IPS-18c (cell line): ENCODE results near the gene TIMM23B.
"Not testable (repeated sequence)": the region's sequence is repeated elsewhere in the genome, so short reads cannot be mapped to it uniquely, and the experiment has no call there.

ENCODE experiments used
- H3K4me3 ChIP-seq: 2 replicates; pipeline ENCODE4 v1.7.0; 2013; ENCODE audit warnings: low read depth, mild to moderate bottlenecking, low read length, moderate library complexity; ENCODE audit not compliant: insufficient read depth
- H3K9me3 ChIP-seq: one replicate; pipeline ENCODE4 v1.6.1; 2013; ENCODE audit warnings: mild to moderate bottlenecking, low read length, moderate library complexity; ENCODE audit not compliant: control insufficient read depth, insufficient read depth

TIMM23B gene, protein sequence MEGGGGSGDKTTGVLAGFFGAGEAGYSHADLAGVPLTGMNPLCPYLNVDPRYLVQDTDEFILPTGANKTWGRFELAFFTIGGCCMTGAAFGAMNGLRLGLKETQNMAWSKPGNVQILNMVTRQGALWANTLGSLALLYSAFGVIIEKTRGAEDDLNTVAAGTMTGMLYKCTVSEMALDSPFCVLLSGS

DNA sequence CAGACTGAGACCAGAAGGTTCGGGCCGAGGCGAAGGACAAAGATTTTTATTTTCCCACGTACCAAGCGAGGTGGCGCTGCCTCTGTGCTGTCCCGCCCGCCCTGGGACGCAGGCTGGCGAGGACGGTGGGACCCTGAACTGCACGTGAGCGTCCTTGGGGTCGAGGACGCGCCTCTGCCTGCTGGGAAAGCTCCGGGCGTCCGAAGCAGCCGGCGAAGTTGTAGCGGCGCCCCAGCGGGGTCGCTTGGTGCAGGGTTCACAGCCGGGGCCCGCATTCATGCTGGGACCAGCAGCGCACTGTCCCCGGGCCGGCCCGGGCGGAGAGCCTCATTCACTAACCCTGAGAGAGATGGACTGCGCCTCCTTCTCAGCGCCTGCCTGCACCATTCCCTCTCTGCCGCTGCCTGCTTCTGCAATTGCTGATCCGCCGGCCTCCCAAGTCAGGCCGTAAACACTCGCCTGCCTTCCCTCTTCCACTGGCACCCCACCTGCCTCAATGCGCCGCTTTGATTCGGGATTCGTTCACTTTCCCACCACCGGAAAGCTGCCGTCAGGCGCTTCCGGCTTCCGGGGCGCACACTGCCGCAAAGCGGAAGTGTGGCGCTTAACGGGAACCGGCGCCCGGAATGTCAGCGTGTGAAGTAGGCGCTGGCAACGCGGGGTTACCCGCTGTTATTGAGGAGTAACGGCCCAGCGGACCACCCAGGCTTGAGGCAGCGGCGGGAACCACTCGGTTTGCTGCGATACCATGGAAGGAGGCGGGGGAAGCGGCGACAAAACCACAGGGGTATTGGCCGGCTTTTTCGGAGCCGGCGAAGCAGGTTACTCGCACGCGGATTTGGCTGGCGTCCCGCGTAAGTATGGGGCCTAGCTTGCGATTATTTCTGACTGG, at the start of gene TIMM23B, which contains the start of gene PARG:
TIMM23B (plus strand) TSS at position 607 of the 892 bp plus-strand sequence; CDS start at position 749, 142 bp downstream.
PARG (minus strand) TSS at position 581 of the 892 bp plus-strand sequence; CDS start at position 279, 302 bp downstream.
- peak within 1 kb of the TSS; percentile 65 for H3K4me3 ChIP-seq
- H3K9me3 ChIP-seq: not testable (repeated sequence)

DNA sequence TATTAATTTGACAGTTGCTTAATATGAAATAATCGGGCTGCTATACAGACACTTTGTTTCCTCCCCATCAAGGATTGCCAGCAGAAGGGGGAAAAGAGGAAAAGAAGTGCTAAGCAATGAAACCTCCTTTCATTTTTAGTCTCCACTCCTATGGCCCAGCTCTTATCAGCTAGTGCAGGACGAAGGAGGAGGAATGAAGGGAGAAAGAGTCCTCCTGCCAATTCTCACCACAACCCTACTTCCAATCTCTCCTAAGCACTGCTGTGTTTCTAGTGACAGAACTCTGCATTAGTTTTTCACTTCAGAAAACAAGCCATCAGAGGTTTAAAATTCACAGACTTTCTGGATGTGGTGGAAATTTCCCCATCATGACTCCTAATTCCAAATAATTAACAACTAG, 41.9 kb upstream of the TIMM23B start:
- H3K4me3 ChIP-seq, H3K9me3 ChIP-seq: not testable (repeated sequence)

DNA sequence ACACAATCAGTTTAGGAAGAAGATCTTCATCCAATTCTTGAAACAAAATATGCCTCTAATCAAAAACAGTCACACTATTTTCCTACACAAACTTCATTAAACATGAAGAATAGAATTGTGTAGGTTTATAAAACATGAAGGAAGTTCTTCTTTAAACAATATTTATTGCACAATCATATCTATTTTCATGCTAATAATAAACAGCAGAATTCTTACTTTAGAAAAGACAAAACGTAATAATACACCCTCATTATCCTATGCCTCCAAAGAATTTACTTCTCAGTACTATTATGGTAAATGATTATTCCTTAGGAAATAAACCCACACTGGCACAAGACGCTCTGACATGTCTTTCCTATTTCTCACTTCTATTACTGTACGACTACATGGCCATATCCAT, 41.4 kb upstream of the TIMM23B start:
- H3K4me3 ChIP-seq, H3K9me3 ChIP-seq: not testable (repeated sequence)

DNA sequence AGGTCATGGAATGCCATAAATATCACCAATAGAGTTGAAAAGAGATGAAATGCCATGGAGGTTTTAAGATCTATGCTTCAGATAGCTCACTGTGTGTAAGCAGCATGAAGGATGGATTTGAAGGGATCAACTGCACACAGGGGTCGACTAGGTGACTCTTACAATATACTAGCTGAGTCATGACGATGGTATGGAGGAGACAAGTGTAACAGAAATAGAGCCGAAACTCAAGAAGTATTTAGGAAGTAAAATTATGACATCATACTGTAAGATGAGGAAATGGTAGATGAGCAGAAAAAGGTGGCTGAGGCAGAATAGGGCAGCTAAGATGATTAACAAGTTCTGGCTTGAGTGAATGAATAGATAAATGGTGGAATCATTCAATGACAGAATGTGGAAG, 38.0 kb upstream of the TIMM23B start:
- not testable (repeated sequence) for H3K4me3 ChIP-seq, H3K9me3 ChIP-seq

DNA sequence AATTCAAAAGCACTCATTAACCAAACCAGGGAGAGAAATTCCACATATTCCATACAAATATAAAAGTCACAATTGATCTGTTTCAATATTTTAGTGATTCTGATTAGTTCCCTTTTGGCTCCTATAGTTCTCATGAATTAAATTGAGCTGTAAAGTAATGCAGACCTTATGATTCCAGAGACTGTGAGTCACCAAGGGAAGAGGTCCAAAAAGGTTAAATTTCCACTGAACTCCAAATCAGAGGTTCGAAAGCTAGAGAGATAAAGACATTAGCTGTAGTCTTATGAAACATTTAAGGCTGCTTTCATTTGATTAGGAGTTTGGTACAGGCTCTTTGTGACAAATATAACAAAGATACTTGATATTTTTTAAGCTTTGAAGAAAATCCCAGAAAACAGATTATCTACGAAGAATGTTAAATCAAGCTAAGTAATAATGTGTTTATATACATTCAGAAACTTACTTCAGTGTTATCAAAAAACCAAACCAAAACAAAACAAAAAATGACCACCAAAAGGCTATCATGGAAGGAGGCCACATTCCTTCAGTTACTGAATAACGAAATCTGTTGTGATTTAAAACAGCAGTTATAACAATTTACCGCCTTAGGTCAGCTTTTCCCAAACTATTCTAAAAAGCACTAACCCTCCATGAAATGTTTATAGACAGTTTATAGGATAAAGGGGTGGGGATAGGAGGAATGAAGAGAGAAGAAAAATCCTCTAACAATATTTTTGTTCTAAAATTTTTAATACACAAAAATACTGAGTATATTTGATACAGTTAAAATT, 33.4 kb upstream of the TIMM23B start:
- not testable (repeated sequence) for H3K9me3 ChIP-seq, H3K4me3 ChIP-seq

DNA sequence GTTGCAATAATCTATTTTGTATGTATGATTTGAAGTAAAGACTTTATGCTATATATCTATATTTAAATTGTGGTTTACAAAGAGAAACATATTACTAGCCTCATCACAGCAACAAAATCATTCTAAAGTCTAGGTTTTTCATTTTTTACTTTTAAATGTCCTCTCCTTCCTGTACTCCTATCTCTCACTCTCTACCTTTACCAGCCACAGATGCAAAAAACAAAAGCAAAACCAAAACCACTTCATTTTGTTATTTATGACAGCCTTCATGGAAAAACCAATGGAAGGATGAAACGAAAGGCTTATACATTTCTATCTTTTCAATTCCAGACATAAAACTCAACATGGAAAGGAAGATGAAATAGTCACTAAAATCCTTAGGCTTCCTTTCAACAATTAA, 31.6 kb upstream of the TIMM23B start:
- not testable (repeated sequence) for H3K9me3 ChIP-seq

DNA sequence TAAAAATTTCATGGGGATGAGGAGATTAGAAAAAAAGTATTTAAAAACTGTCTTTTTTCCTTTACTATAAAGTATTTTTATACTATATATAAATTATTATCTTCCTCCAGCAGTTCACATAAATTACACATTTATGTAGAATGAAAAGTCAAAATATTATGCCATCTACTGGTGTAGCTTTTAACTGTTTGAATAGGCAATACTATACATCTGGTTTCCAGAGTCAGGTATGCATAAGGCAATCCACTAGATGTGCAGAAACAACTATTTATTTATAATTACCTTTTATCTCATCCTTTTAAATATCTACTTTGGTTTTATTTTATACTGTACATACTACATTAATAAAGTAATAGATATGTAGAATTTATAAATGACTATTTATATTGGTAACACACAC, 25.4 kb upstream of the TIMM23B start:
- not testable (repeated sequence) for H3K9me3 ChIP-seq, H3K4me3 ChIP-seq

More for the DNA sequence above, 31.6 kb upstream of the TIMM23B start:
- H3K4me3 ChIP-seq: not testable (repeated sequence)

DNA sequence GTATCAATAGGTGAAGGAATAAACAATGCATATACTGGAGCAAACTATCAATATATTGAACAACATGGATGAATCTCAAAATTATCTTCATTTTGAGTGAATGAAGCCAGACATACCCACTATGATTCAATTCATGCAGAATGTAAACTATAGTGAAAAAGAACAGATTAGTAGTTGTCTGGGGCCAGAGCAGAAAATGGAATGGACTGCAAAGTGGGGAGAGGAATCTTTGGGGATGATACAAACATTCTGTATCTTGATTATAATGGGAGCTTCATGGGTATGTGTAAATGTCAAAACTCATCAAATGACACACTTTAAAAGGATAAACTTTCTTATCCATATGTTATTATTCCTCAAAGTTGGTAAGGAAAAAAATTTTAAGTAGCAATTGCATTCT, 23.9 kb upstream of the TIMM23B start:
- H3K4me3 ChIP-seq, H3K9me3 ChIP-seq: not testable (repeated sequence)

DNA sequence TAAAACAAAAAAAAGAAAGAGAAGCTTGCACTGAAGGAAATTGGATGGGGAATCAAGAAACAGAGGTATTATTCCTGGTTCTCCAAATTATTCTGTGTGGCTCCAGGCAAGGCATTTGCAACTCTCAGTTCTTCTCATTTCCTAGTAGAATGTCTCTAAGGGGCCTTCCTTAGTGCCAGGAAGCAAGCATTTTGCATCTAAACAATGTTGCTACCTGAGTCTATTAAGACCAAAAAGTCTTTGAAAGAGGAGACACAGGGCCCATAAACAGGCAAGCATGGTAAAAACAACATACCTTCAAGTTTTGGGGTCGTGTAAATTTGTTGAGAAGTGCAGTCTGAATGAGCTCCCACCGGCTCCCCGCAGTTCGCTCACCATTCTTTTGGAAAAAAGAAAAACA, 19.8 kb upstream of the TIMM23B start:
- not testable (repeated sequence) for H3K9me3 ChIP-seq, H3K4me3 ChIP-seq

DNA sequence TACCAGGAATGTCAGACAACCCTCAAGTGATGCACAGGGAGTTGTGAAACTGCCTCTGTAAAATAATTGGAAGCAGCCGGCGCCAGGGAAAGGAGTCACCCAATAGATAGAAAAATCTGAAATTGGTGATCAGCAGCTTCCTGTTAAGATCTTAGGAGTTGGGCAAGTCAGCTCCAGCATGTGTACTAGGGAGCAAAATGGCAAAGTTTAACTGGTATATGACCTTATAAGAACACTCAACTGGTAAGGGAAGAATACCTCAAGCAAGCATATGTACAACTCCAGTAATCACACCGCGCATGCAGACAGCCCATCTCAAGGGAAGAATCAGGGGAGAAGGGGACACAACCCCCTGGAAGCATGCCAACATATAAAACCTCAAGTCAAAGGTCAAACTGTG, 18.3 kb upstream of the TIMM23B start:
- not testable (repeated sequence) for H3K9me3 ChIP-seq, H3K4me3 ChIP-seq

DNA sequence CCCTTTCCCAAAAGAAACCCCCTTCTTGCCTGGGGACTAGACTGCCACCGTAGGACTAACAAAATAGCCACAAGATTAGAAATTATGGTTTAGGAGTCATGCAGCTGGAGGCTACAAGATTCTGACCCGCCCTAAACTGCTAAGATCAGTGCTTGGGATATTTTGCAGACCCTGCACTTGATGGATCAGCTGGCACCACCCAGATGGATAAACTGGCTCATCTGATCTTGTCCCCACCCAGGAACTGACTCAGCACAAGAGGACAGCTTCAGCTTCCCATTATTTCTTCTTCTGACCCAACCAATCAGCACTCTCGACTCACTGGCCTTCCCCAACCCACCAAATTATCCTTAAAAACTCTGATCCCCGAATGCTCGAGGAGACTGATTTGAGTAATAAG, 10.6 kb upstream of the TIMM23B start:
- H3K4me3 ChIP-seq, H3K9me3 ChIP-seq: not testable (repeated sequence)

DNA sequence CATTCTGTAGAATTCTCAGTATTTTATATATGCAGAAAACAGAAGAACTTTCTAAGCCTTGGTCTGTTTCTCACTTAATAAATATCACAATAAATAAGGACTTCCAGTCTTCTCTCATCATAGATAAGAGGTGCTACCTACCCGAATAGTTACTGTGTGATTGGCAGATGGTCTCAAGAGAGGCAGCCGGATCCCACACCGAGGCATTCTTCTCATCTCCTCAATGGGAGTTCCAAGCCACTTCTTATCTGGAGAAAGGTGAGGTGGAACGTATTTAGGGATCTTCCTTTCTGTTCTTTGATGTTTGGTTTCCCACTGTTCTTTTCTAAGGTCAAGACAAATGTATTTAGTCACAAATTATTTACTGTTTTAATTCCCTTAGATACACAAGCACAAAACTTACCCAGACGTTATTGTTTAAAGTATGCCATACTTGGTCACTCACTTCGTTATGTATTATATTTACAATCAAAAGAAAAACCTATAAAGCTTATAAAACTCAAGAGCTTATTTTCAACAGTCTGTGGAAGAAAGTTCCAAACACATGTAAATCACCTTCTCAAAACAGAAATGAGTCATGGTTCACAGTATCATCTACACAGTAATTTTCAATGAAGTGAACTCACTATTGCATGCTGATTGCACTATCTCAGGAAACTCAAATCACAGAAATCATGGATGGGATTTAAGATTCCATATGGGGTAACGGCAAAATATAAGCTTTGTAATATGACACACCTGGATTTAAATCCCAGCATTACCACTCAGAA, 9.7 kb upstream of the TIMM23B start:
- H3K9me3 ChIP-seq, H3K4me3 ChIP-seq: not testable (repeated sequence)

DNA sequence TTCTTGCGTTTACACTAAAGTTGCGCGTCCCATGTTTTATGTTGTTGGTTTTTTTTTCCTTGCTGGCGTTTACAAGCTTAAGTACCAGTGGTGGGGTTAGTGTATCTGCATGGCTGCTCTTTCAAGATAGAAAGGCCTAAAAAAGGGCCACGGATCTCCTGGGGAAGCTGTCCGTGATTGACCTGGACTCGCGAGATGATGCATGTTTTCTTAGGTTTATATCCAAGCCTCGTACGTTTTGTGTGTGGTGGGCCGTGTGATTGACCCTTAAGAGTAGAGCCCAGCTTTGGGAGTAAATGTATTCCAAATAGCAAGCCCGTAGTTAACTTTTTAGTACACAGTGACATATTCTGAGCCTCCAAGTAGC, 469 bp downstream of the TIMM23B start:
- peak overlapping the region; percentile 65 for H3K4me3 ChIP-seq
- not testable (repeated sequence) for H3K9me3 ChIP-seq

DNA sequence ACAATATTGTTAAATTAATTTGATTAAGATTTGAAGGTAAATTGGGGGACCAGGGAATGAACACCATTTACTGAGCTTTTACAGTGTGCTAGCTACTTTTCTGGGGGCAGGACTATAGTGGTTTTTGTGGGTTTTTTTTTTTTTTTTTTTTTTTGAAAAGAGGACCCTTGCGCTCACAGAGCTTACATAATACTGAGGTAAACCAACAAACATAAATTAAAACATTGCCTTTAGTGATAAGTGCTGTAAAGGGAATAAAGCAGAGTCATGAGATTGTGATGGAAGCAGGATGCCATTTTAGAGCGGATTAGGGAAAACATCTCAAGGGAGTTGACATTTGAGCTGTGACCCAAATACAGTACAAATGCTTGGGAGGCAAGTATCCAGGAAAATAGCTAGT, 1.8 kb downstream of the TIMM23B start:
- not testable (repeated sequence) for H3K4me3 ChIP-seq, H3K9me3 ChIP-seq

DNA sequence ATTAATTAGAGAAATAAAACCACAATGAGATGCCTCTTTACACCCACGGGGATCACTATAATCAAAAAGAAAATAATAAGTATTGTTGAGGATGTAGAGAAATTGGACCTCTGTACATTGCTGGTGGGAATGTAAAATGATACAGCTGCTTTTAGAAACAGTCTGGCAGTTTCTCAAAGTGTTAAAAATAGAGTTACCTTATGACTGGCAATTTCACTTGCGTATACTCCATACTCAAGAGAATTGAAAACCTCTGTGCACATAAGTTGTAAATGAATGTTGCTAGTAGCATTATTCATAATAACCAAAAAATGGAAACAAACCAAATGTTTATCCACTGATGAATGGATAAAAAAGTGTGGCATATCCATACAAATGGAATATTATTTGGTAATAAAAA, 6.3 kb downstream of the TIMM23B start:
- not testable (repeated sequence) for H3K4me3 ChIP-seq, H3K9me3 ChIP-seq

DNA sequence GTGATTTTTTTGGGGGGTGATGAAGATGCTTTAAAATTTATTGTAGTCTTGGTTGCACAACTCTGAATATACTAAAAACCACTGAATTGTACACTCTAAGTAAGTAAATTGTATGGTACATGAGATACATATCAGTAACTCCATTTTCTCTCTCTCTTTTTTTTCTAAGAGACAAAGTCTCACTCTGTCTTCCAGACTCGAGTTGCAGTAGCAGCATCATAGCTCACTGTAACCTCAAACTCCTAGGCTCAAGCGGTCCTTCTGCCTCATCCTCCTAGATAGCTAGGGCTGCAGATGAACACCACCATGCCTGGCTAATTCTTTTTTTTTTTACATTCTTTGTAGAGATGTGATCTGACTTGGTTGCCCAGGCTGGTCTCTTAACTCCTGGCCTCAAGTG, 6.9 kb downstream of the TIMM23B start:
- H3K9me3 ChIP-seq, H3K4me3 ChIP-seq: not testable (repeated sequence)

DNA sequence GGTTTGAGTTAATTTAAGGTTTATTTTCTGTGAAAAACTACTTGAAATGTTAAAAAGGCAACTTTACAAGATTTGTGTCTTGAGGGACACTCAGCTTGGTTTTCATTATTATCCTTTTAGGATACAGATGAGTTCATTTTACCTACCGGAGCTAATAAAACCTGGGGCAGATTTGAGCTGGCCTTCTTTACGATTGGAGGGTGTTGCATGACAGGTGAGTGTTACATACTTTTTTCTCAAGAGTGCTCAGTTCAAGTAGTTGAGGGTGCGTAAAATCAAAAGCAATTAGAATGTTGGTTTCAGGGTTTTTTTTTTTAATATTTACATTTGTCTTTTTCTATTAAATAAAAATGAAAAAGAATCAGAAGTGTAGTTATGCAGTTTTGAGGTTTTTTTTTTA, 10.2 kb downstream of the TIMM23B start:
- not testable (repeated sequence) for H3K9me3 ChIP-seq, H3K4me3 ChIP-seq
